SU-DHL-6 (cell line): ENCODE data around the gene WDR53.

ENCODE experiments used
- H2AFZ ChIP-seq: fragments of 200-600 bp; sonication (generic); 2 replicates; pipeline ENCODE4 v1.6.1; 2014; ENCODE audit warnings: low read depth, mild to moderate bottlenecking, moderate library complexity, mixed read lengths, antibody characterized with exemption, low read length; ENCODE audit not compliant: severe bottlenecking
- H3F3A ChIP-seq: fragments of 200-600 bp; shearing (Covaris generic); 2 replicates; pipeline ENCODE4 v1.6.0; 2016; ENCODE audit warnings: antibody characterized with exemption, mild to moderate bottlenecking; ENCODE audit not compliant: insufficient read depth
- H3K27ac ChIP-seq: fragments of 200-600 bp; sonication (generic); 2 replicates; pipeline ENCODE4 v1.5.1; 2016; ENCODE audit warnings: low read depth, mild to moderate bottlenecking, low read length, moderate library complexity, mixed read lengths
- H3K27me3 ChIP-seq: fragments of 200-600 bp; sonication (generic), shearing (Covaris generic); 2 replicates; pipeline ENCODE4 v1.6.0; 2014; ENCODE audit warnings: mild to moderate bottlenecking, low read length
- H3K36me3 ChIP-seq: fragments of 200-600 bp; sonication (generic); 2 replicates; pipeline ENCODE4 v1.6.1; 2014; ENCODE audit warnings: mild to moderate bottlenecking, low read length, mixed read lengths
- H3K4me2 ChIP-seq: fragments of 300-600, 200-600 bp; shearing (Covaris generic), sonication (generic); 2 replicates; pipeline ENCODE4 v1.6.0; 2014; ENCODE audit warnings: low read length, low read depth, mild to moderate bottlenecking; ENCODE audit not compliant: poor library complexity, severe bottlenecking
- H3K4me3 ChIP-seq: fragments of 200-600 bp; sonication (generic); 2 replicates; pipeline ENCODE4 v1.5.1; 2014; ENCODE audit warnings: antibody characterized with exemption, low read length, mild to moderate bottlenecking, mixed read lengths; ENCODE audit not compliant: insufficient read depth, poor library complexity, severe bottlenecking
- H3K79me2 ChIP-seq: fragments of 200-600 bp; sonication (generic); 2 replicates; pipeline ENCODE4 v1.6.1; 2014; ENCODE audit warnings: mild to moderate bottlenecking, low read length, moderate library complexity; ENCODE audit not compliant: insufficient read depth
- H3K9ac ChIP-seq: fragments of 200-600 bp; sonication (generic); 2 replicates; pipeline ENCODE4 v1.7.0; 2014; ENCODE audit warnings: mild to moderate bottlenecking, low read length
- H3K9me2 ChIP-seq: fragments of 200-600 bp; sonication (generic); replicated peaks from 2 replicates; pipeline ENCODE4 v1.6.1; 2014; ENCODE audit warnings: low read length; ENCODE audit not compliant: insufficient read depth
- H3K9me3 ChIP-seq: fragments of 200-600 bp; sonication (generic); 2 replicates; pipeline ENCODE4 v1.6.1; 2014; ENCODE audit warnings: low read length, mixed read lengths; ENCODE audit not compliant: insufficient read depth
- H4K20me1 ChIP-seq: fragments of 200-600 bp; sonication (generic); 2 replicates; pipeline ENCODE4 v1.6.1; 2014; ENCODE audit warnings: low read depth, mild to moderate bottlenecking, antibody characterized with exemption, low read length, moderate library complexity, mixed read lengths
- CTCF ChIP-seq: fragments of 200-600 bp; sonication (generic); IDR thresholded peaks from one replicate; pipeline ENCODE4 v1.5.1; 2017; ENCODE audit warnings: antibody characterized with exemption, mild to moderate bottlenecking, low read length, moderate library complexity; ENCODE audit not compliant: insufficient read depth, poor library complexity, severe bottlenecking
- EZH2phosphoT487 ChIP-seq: fragments of 200-600 bp; sonication (generic), shearing (Covaris generic); conservative IDR thresholded peaks from 2 replicates; pipeline ENCODE4 v1.6.1; 2018; ENCODE audit warnings: mild to moderate bottlenecking, antibody characterized with exemption, low read length, moderate library complexity, mixed read lengths

Gene WDR53

GRCh38 chr3:196609805-196610515, 41.6 kb upstream of the WDR53 start:
- Histone ChIP-seq H3K27me3 (no peaks in the 10 kb centered on the region), H3K36me3 (no peaks in the 10 kb centered on the region), H3K9ac (no peak overlapping the region), H3K4me3 (no peak overlapping the region), H3K27ac (no peak overlapping the region), H3K79me2 (no peaks in the 10 kb centered on the region), H4K20me1 (no peaks in the 10 kb centered on the region), H3K4me2 (peak overlapping the region; percentile 17), H3K9me2 (no peaks in the 10 kb centered on the region), H2AFZ (peak overlapping the region; percentile 72), H3F3A (no peaks in the 10 kb centered on the region), H3K9me3 (no peaks in the 10 kb centered on the region)
- no peak for TF ChIP-seq CTCF
- no peak for TF ChIP-seq EZH2phosphoT487

DNA sequence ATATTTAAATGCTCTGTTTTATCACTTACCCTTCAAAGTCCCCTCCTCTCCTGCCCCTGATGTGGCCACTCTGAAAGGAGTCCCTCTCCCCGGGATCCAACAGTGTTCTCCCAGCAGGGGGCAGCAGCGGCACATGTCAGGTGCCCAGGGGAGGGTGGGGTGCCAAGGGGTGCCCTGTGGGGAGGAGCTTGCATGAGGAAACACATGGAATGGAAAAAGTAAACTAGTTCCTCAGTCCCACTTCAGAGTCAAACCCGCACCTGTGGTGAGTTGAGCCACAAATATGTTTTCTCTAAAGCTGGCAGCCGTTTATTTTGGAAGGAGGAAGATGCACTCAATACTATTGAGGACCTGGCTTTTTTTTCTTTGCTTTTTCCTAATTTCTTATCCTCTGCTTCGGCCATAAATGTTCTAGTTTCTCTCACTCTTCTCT, 41.0 kb upstream of the WDR53 start:
- H2AFZ ChIP-seq, result peak overlapping the region; percentile 72
- H3K36me3 ChIP-seq, result no peaks in the 10 kb centered on the region
- peak overlapping the region; percentile 17 for H3K4me2 ChIP-seq
- no peaks in the 10 kb centered on the region for H4K20me1 ChIP-seq
- no peaks in the 10 kb centered on the region for H3K9me2 ChIP-seq
- H3F3A ChIP-seq, result no peaks in the 10 kb centered on the region
- no peak overlapping the region for H3K4me3 ChIP-seq
- H3K79me2 ChIP-seq, result no peaks in the 10 kb centered on the region
- no peaks in the 10 kb centered on the region for H3K27me3 ChIP-seq
- H3K9ac ChIP-seq, result no peak overlapping the region
- TF ChIP-seq CTCF (peak; percentile 98), EZH2phosphoT487 (no peak)
- no peak overlapping the region for H3K27ac ChIP-seq
- H3K9me3 ChIP-seq, result no peaks in the 10 kb centered on the region

DNA sequence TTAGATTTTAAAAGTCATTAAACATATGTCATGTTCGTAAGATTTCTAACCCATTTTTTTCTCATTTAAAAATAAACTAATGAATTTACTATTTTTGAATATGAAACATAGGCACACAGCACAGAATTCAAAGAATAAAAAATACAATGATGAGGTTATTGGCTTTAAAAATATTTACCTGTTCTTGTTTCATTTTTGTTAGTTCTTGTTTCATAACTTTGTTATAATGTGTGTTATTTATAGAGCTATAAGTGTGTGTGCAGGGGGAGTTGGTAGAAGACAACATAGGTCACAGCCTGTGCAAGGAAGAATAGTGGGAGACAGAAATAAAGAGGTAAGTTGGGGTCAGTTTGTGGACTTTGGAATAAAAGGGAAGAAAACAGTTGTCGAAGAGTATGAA, 40.3 kb upstream of the WDR53 start:
- Histone ChIP-seq H2AFZ (no peak overlapping the region), H3K79me2 (no peaks in the 10 kb centered on the region), H3K9me2 (no peaks in the 10 kb centered on the region), H3K9ac (no peak overlapping the region), H3K27me3 (no peaks in the 10 kb centered on the region), H4K20me1 (no peaks in the 10 kb centered on the region), H3K4me2 (no peak overlapping the region), H3F3A (no peaks in the 10 kb centered on the region), H3K9me3 (no peaks in the 10 kb centered on the region), H3K27ac (no peak overlapping the region), H3K4me3 (no peak overlapping the region), H3K36me3 (no peaks in the 10 kb centered on the region)
- TF ChIP-seq CTCF (no peak), EZH2phosphoT487 (no peak)
